ENCODE data around the gene OR13H1.
"Not testable (repeated sequence)": the region's sequence is repeated elsewhere in the genome, so short reads cannot be mapped to it uniquely, and the experiment has no call there.

The OR13H1 gene

GRCh38 chrX:131577999-131578734 lies 34.3 kb downstream of the OR13H1 start:
- no peak for DNase-seq
- no peaks in the 10 kb centered on the region for H3K9me3 ChIP-seq
- no peak overlapping the region for H3K4me3 ChIP-seq (ENCODE audit: low read depth, low read length)
- H3K36me3 ChIP-seq = no peaks in the 10 kb centered on the region
- no peaks in the 10 kb centered on the region for H3K27me3 ChIP-seq
- no peaks in the 10 kb centered on the region for H3K4me1 ChIP-seq
- TF ChIP-seq, protein P1, sequence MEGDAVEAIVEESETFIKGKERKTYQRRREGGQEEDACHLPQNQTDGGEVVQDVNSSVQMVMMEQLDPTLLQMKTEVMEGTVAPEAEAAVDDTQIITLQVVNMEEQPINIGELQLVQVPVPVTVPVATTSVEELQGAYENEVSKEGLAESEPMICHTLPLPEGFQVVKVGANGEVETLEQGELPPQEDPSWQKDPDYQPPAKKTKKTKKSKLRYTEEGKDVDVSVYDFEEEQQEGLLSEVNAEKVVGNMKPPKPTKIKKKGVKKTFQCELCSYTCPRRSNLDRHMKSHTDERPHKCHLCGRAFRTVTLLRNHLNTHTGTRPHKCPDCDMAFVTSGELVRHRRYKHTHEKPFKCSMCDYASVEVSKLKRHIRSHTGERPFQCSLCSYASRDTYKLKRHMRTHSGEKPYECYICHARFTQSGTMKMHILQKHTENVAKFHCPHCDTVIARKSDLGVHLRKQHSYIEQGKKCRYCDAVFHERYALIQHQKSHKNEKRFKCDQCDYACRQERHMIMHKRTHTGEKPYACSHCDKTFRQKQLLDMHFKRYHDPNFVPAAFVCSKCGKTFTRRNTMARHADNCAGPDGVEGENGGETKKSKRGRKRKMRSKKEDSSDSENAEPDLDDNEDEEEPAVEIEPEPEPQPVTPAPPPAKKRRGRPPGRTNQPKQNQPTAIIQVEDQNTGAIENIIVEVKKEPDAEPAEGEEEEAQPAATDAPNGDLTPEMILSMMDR (IDR thresholded peaks at IDR 0.05; ENCODE audit: low read depth, low read length) = no peak

GRCh38 chrX:131578735-131579367 lies 35.0 kb downstream of the OR13H1 start:
- DNase-seq = not testable (repeated sequence)

DNA sequence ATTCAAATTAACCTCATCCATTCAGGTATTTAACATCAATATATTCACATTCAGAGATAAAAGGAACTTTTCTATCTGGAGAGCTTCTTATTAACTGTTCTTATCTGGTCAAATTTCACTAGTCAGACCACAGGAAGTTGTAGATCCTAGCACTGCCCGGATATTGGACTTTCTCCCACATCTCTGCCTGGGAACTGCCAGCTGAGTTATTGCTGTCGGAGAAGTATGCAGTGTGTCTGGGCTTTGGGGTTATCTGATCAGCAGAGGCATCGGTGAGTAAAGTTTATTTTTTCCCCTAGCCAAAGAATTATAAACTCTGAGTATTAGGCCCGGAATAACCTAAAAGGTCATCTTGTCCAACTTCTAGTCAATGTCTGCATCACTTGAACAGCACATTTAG lies 45.1 kb downstream of the OR13H1 start:
- H3K9me3 ChIP-seq = no peaks in the 10 kb centered on the region
- no peaks in the 10 kb centered on the region for H3K27me3 ChIP-seq
- no peaks in the 10 kb centered on the region for H3K4me1 ChIP-seq
- H3K36me3 ChIP-seq = no peaks in the 10 kb centered on the region
- no peak overlapping the region for H3K4me3 ChIP-seq (ENCODE audit: low read depth, low read length)
- no peak for DNase-seq
- TF ChIP-seq, protein P1 (IDR thresholded peaks at IDR 0.05; ENCODE audit: low read depth, low read length) = no peak

More at GRCh38 chrX:131578735-131579367, 35.0 kb downstream of the OR13H1 start:
- H3K36me3 ChIP-seq; H3K27me3 ChIP-seq; H3K4me3 ChIP-seq (ENCODE audit: low read depth, low read length); H3K9me3 ChIP-seq; H3K4me1 ChIP-seq: not testable (repeated sequence)

All from BE2C (cell line).